GM11168 (cell line): Measurements from ENCODE around the gene NKAIN2.

Experiments
- in situ Hi-C: fragments of 300-500 bp; cut with MboI; formaldehyde crosslinking; loops from one replicate; pipeline ENCODE4 v1.12.0; 2022; ENCODE audit warnings: low sequenced_read_pairs; ENCODE audit not compliant: unreplicated experiment

Gene NKAIN2

DNA sequence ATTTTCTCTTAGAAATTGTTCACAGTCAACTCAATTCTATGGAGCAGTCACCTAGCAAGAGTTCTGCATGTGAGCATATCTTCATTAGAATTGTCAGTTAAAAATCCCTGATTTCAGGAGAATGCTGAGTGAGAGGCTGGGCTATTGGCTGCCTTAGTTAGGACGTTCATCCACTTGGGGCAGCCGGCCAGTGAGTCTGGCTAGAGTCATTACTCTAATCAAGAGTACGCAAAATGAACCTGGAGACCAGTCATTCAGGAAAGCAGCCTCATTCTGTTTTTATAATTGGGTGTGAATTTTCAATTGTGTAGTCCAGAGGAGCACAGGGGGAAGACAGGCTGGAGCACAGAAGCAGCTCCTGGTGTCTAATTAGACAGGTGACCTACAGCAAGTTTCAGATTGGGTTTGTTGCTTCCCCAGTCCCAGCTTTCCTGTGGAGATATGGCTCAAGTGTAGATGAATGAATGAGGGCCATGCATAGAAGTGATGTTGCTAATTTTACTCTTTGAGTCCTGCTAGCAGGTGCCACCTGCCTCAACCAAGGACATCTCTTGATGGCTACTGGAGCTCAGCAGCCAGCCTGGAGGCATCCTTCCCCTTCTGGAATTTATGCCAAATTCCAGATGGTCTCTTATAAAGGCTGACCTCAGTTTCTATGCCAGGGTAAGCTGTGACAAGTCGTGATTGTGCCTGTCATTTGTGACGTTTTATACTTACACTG is 265.7 kb downstream of the NKAIN2 start:
- in situ Hi-C loops = no loop called here

DNA sequence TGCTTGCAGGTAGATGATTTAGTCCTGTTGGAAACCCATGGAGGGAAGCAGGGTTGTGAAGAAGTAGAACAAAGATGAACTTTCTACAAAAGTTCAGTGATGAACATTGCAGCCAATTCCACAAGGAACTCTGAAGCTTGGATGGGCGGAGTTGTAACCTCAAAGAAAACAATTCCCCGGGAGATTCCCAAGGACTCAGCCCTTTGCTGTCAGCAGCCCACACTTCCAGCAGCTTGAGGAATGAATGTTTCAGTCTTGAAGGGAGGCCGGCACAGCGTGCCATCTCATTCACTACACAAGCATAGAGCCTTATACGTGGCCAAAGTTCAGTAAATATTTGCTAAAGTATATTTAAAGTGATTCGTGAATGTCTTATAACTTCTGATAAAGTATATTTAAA is 269.4 kb downstream of the NKAIN2 start:
- in situ Hi-C loops = no loop called here

- in situ Hi-C loops = no loop called here
These were observed 270.3 kb downstream of the NKAIN2 start for GRCh38 chr6:124073820-124074587.

GRCh38 chr6:124074606-124075005 is 270.9 kb downstream of the NKAIN2 start:
- in situ Hi-C loops = no loop called here

DNA sequence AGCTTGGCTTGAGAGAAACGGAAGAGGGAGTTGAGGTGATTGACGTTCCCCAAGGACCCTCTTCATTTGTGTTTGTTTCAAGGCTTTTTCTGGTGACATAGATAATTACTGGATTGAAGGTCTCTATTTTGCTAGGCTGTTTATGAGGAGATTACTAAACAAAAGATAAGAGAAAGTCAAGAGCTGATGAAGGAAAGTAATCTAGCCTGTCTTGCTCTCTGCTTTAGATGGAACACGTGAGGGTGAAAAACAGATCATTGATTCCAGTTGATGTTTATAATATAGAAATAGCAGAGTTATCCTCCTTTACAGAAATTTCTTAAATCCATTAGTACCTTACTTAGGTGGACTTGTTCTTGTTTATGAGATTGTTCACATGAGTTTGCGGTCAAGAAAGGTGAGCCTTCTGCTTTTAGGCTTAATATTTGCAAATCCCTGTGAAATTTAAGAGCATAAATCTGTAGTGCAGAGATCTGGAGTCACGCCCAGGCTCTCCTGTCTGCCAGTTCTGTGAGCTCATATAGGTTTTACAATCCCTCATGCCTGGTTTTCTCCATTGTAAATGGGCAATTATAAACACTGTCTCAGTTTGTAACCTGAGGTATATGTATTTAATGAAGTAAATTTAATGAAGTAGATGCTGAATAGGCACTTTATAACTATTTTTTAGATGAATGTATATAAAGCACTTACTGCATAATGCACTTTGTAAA is 272.8 kb downstream of the NKAIN2 start:
- in situ Hi-C loops = no loop called here

DNA sequence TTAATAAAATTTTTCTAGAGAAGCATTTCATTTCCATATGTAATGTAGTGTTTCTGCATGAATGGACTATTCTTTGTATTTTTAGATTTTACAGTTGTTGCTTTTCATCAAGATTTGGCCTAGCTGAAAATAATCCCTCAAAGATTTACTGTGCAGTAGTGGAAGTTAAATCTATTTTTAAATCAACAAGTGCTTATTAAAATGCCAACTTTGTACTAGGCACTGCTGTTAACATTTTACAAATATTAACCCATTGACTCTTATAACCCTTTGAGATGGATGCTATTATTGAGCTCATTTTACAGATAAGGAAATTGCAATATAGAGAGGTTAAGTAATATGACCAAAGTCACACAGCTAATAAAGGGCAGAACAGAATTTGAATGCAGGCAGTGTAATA is 274.5 kb downstream of the NKAIN2 start:
- in situ Hi-C loops = no loop called here

- in situ Hi-C loops = no loop called here
These were observed 276.8 kb downstream of the NKAIN2 start for GRCh38 chr6:124080483-124080882.

GRCh38 chr6:124090491-124090890 is 286.8 kb downstream of the NKAIN2 start:
- in situ Hi-C loops = no loop called here

GRCh38 chr6:124099520-124099919 is 295.9 kb downstream of the NKAIN2 start:
- in situ Hi-C loops = no loop called here

GRCh38 chr6:124110514-124110913 is 306.8 kb downstream of the NKAIN2 start:
- in situ Hi-C loops = no loop called here

- in situ Hi-C loops = no loop called here
These were observed 315.9 kb downstream of the NKAIN2 start for GRCh38 chr6:124119596-124119995.

DNA sequence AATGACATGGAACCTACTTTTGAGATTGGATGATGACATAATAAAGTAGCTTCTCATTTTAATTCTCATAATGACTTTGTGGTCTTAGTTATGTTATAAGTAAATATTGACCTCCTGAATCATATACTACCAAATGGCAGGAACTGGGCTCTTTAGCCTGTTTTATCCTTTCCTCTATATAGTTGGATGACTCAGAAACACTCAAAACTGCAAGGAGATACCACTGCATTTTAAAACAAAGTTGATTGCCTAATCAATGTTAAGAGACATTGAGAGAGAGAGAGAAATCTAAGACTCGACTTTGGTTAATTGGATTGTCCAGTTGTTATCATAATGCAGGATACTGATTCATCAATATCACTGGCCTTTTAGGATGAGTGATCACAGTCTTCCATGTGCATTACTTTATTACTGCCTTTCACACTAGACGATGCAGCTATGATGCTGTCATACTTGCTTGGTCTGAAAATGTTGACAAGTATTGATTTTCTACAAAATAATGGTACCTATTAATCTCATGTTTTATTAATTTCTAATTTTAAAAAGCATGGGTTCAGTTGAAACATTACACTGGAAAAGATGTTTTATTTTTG is 320.0 kb downstream of the NKAIN2 start:
- in situ Hi-C loops = no loop called here

- in situ Hi-C loops = no loop called here
These were observed 327.6 kb downstream of the NKAIN2 start for GRCh38 chr6:124131259-124131658.

- in situ Hi-C loops = no loop called here
These were observed 328.1 kb downstream of the NKAIN2 start for GRCh38 chr6:124131779-124132178.

DNA sequence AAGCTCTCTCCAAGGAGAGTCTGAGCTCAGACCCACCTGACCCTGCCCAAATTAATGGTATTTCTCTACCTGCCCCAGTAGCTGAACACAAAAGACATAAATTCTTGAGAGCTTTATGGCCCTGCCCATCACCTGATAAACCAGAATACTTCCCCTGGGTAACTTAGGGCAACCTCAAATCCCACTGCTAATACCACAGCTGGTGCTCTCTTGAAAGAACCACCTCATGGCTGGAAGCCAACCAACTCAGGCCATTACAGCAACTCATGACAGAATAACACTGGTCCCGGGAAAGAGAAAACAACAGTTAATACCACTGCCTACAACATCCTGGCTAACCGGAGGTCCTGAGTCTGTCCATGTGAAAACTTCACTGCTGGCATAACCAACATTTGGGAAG is 328.6 kb downstream of the NKAIN2 start:
- in situ Hi-C loops = no loop called here

GRCh38 chr6:124142852-124143251 is 339.2 kb downstream of the NKAIN2 start:
- in situ Hi-C loops = no loop called here

- in situ Hi-C loops = no loop called here
These were observed 339.8 kb downstream of the NKAIN2 start for GRCh38 chr6:124143435-124143834.

- in situ Hi-C loops = no loop called here
These were observed 344.0 kb downstream of the NKAIN2 start for GRCh38 chr6:124147621-124148020.

DNA sequence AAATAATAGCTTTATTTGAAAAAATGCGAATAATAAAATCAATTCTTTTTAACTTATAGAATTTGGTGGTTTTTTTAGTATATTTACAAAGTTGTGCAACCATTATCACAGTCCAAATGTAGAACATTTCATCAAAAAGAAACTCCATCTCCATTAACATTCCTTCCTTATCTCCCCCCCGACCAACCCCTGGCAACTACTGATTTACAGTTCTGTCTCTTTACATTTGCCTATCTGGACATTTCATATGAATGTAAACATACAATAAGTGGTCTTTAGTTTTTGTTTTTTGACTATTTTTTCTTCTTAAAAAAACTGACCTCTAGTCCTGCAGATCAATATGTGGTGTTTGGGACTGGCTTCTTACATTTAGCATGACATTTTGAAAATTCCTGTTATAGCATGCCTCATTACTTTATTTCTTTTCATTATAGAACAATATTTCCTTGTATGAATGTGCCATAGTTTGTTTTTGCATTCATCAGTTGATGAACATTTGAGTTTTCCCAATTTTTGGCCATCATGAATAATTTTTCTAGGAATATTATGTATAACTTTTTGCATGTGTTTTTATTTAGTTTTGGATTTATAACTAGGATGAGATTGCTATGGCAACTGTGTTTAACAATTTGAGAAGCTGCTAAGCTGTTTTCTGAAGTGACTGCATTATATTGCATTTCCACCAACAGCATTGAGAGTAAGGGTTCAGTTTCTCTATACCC is 344.7 kb downstream of the NKAIN2 start:
- in situ Hi-C loops = no loop called here

- in situ Hi-C loops = no loop called here
These were observed 346.0 kb downstream of the NKAIN2 start for GRCh38 chr6:124149646-124150045.
